GM19467 (cell line): Measurements from ENCODE around the gene MAGIX.
"Not testable (repeated sequence)": the region's sequence is repeated elsewhere in the genome, so short reads cannot be mapped to it uniquely, and the experiment has no call there.

Source experiments
- ATAC-seq: cut with Tn5 transposase; IDR thresholded peaks from one replicate; pipeline ENCODE4 v1.9.1; 2021; ENCODE audit warnings: mild to moderate bottlenecking, moderate library complexity; ENCODE audit not compliant: unreplicated experiment

MAGIX gene

DNA sequence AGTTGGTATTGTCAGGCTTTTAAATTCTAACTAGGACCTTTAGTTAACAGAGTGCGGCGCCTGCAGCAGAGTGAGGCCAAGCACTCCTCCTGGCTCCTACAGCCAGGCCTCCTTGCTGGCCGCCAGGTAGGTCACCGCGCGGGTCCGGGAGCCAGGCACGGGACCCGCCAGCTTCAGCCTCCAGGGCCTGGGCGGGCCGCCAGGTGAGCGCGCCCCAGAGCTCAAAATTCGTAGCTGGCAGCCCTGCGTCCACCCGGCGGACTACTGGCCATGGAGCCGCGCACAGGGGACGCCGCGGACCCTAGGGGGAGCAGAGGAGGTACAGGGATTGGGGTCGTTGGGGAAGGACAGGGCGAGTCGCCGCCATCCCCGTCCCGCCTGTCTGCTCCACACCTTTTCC lies at the start of gene MAGIX:
MAGIX (plus strand) TSS at position 139 of the 400 bp plus-strand sequence; CDS start at position 271, 132 bp downstream.
- no peak for ATAC-seq

DNA sequence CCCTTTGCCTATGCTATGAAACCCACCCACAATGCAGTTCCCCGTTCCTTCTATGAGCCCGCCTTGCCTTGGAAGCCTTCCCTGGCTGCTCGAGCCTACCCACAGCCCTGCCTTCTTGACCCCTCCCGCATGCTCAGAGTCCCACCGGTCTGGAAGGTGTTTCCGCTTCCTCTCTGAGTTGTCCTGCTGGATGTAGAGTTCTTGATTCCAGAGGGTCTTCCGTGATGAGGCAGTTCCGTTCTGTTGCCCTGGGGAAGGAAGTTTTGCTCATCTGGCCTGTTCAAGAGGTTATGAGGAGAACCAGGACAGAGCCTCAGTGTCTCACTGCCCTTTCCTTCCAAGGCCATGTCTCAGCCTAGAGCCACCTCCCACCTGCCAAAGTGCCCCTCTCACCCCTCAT lies 46.5 kb upstream of the MAGIX start:
- ATAC-seq: no peak

DNA sequence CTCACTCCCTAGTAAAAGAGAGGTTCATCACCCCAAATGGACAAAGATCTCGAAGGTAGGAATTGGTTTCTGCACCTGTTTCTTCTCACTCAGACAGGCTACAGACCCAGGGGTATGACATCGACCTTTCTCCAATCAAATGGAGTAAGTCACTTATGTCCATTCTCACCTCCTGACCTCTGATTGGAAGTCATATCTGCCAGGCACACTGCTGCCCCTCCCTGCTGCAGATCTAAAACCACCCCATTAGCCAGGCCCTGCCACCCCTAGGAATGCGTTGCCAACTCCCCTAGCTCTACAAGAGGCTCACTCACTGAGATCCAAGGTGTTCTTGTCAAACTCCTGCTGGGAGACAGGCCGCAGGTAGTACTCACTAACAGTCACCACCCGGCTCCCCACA lies 45.8 kb upstream of the MAGIX start:
- ATAC-seq: no peak

DNA sequence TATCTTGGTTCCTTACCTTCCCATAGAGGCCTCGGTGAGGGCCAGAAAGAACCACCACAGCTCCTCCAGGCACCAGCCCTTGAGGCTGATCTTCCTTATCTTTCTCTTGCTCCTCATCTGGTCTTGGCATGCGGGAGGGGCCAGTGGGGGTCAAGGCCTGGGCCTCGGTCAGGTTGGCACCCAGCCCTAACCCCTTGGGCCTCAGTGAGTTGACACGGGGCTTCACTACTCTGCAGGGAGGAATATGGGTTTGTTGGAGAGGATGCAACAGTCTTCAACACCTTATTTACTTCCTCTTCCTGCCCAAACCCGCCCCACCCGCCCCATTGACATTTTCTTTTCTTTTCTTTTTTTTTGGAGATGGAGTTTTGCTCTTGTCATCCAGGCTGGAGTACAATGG lies 45.0 kb upstream of the MAGIX start:
- no peak for ATAC-seq

DNA sequence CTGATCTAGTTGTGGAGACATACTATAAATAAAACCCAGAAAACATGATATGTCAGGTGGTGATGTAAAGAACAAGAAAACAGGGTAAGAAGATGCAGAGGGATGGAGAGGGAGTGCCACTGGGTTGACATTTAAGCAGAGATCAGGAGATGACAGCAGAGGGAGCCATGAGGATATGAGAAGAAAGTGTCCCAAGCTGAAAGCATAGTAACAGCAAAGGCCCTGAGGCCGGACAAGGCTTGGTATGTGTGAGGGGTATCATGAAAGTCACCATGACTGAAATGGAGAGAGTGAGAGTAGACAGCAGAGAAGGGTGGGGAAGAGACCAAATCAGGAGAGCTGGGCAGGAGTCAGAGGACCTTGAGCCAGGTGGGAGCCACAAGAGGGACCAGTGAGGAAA lies 42.5 kb upstream of the MAGIX start:
- ATAC-seq: no peak

DNA sequence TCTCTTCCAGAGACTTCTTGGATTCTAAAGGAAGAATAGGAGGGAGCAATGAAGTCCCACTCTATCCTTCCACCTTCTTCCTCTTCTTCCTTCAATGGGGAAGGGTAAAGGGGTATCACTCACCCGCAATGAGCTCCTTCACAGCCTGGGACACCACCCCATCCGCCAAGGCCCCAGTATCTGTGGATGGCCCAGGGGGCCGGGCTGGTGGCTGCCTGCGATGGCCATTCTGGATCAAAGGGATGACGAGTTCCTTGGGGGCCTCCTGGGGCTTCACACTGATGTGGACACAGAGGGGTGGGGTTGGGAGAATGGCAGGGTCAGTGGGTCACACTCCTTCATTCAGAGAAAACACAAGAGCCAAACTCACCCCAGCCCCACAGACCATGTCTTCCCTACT lies 40.1 kb upstream of the MAGIX start:
- no peak for ATAC-seq

DNA sequence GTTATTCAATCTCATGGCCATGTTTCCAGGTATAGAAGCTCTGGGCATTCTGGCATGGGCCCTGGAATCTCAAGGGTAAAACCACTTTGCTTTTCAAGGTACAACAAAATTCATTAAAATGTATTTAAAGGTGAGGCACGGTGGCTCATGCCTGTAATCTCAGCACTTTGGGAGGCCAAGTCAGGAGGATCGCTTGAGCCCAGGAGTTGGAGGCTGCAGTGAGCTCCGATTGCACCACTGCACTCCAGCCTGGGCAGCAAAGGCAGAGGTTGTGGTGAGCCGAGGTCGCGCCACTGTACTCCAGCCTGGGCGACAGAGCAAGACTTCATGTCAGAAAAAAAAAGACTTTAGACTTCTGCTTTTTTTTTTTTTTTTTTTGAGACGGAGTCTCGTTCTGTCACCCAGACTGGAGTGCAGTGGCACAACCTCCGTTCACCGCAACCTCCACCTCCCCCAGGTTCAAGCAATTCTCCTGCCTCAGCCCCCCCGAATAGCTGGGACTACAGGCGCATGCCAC lies 34.8 kb upstream of the MAGIX start:
- not testable (repeated sequence) for ATAC-seq

DNA sequence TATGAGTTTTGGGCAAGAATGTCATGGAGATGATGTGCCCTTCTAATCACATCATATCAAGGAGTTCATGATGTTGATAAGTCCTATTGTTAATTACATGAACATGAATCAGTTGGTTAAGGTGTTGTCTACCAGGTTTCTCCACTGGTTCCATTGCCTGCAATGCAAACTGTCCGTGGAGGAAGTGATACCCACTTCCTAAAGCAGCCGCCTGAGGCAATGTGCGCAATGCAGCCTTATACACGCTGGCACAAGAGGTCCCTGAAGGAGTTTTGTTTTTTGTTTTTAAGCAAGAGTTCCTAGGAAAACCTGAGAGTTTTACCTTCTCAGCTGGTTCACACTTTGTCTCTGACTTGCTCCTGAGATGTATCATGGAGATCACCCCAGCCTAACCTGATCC lies 33.1 kb upstream of the MAGIX start:
- no peak for ATAC-seq

DNA sequence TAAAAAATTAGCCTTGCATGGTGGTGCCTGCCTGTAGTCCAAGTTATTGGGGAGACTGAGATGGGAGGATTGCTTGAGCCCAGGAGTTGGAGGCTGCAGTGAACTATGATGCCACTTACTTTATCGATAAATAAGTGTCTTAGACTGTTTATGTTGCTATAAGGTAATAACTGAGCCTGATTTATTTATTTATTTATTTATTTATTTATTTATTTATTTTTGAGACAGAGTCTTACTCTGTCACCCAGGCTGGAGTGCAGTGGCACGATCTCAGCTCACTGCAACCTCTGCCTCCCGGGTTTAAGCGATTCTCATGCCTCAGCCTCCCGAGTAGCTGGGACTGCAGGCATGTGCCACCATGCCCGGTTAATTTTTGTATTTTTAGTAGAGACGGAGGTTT lies 30.3 kb upstream of the MAGIX start:
- ATAC-seq: not testable (repeated sequence)

DNA sequence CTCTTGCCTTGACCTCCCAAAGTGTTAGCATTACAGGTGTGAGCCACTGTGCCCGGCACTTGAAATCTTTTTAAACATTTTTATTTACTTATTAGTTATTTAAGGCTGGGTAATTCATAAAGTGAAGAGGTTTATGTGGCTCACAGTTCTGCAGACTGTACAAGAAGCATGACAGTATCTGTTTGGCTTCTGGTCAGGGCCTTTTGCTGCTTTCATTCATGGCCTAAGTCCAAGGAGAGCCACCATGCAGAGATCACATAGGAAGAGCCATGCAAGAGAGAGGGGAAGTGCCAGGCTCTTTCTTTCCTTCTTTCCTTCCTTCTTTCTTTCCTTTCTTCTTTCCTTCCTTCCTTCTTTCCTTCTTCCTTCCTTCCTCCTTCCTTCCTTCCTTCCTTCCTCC lies 28.8 kb upstream of the MAGIX start:
- no peak for ATAC-seq

DNA sequence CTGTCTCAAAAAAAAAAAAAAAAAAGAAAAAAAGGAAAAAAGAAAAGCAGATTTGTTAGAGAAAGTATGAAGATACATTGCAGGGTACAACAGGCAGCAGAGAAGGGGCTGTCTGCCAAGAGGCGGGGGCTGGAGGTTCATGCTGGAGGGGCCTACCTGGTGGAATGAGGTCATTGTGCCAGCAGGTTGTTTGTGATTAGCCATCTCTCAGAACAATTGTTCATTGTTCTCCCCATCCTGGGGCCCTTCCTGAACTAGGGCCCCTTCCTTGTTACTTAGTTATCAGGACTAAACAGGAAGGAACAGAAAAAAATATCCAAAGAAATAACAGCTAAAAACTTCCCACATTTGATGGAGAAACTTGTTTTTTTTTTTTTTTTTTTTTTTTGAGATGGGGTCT lies 25.1 kb upstream of the MAGIX start:
- no peak for ATAC-seq

DNA sequence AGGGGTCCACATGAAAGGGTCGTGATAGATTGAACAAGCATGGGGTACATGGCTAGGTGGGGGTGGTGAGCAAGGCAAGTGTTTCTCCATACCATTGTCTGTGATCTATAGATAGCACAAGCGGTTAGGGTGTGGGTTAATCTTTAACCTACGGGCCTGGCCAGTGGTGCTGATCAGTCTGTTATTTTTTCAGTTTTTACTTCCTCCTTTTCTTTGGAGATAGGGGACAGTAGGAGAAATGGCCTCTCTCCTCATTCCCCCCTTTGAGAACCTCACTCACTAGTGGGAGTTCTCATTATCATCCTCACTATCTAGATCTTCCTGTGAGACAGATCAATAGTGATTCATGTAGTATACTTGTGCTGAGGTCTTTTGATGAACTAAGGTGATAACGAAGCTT lies 22.8 kb upstream of the MAGIX start:
- no peak for ATAC-seq

DNA sequence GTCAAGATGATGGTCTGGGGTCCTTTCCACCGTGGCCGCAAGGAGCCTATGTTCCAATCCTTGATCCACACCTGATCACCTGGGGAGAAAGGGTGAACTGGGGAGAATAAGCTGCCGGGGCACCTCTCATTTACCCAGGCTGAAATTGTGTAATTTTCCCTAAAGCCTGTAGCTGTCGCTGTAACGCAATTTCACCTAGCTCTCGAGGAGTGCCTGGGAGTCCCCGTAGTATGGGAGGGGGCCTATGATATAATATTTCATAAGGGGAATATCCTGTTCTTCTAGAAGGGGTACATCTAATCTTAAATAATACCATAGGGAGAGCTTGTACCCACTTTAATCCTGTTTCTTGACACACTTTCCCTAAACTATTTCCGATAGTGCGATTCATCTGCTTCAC lies 20.3 kb upstream of the MAGIX start:
- not testable (repeated sequence) for ATAC-seq

DNA sequence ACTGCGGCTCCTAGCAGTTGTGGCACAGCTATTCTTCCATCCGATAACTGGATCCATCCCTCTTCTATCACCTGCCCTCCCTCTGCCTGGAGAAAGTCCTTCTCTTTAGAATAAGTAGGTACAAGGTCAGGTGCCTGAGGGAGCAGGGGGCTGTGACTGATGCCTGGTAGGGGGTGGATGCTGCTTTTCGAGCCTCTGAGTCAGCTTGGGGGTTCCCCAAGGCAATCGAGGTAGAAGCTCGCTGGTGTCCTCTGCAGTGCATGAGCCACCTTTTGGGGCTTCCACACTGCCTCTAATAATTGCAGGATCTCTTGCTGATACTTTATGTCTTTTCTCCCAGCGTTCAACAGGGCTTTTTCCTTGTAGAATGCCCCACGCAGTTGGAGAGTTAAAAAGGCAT lies 19.4 kb upstream of the MAGIX start:
- not testable (repeated sequence) for ATAC-seq

DNA sequence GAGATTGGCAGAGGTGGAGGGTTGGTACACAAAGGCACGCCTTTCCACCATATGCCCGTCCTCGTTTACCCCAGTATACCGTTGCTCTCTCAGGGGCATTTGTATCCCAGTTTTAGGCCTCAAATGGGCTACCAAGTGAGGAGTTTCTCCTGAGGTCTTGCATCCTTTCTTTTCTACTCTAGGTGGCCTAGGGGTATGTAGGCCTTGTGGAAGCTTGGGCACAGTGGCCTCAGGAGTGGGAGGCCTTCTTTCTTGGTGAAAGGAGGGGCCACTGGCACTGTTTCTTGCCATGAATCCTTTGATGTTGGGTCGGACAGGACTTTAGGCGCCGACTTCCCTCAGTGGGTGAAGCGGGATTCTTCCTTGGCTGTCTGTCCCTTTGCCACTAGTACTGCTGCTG lies 15.3 kb upstream of the MAGIX start:
- ATAC-seq: no peak

DNA sequence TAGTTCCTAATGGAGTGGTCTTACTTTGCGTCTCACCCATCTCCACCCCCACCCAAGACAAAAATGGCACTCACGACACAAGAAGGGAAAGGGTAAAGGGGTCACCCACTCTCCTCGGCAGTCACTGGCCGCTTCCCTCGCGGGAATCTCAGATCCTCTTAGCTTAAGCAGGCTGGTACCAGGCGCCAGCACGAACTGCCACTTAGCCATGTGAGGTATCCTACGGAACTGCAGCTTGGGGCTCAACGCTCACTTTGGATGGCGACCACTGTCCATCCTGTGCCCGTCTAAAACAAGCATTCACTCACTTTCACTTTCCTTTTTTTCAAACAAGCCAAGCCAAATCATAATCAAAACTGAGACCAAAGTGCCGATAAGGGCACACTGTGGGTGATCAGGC lies 14.6 kb upstream of the MAGIX start:
- no peak for ATAC-seq

DNA sequence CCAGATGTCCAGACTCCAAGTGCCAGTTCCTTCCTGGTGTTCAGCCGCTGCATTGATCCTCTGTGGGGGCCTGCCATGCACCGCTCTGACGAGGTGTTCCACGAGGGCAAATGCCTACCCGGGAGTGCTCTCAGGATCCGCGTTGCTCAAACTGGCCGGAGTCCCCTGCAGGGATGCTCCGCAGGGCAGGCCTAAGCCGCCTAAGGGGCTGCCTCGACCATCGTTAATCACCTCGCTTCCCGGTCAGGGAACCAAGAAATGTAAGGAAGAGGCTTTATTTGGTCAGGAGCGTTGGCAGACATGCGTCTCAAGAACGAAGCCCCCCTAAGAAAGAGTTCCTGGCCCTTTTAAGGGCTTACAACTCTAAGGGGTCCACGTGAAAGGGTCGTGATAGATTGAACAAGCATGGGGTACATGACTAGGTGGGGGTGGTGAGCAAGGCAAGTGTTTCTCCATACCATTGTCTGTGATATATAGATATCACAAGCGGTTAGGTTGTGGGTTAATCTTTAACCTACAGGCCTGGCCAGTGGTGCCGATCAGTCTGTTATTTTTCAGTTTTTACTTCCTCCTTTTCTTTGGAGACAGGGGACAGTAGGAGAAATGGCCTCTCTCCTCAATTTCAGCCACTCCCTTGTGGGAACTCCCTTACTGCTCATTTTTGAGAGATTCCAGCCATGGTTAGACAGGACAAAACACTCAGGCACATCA lies 14.0 kb upstream of the MAGIX start:
- ATAC-seq: not testable (repeated sequence)

DNA sequence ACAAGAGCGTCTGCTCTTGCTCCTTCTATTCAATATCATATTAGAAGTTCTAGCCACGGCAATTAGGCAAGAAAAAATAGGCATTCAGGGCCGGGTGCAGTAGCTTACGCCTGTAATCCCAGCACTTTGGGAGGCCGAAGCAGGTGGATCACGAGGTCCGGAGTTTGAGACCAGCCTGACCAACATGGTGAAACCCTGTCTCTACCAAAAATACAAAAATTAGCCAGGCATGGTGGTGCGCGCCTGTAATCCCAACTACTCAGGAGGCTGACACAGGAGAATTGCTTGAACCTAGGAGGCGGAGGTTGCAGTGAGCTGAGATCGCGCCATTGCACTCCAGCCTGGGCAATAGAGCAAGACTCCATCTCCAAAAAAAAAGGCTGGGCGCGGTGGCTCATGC lies 13.3 kb upstream of the MAGIX start:
- ATAC-seq: not testable (repeated sequence)

DNA sequence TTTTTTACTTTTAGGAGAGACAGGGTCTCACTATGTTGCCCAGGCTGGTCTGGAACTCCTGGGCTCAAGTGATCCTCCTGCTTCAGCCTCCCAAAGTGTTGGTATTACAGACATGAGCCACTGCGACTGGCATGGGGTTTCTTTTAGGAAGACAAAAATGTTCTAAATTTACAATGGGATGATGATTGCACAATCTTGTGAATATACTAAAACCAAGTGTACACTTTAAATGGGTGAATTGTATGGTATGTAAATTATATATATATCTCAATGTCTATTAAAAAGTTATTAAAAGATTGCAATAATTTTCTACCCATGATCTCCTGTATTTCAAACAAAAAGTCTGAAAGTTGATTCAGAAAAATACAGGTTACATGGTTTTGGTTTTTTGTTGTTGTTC lies 9.1 kb upstream of the MAGIX start:
- ATAC-seq: no peak

DNA sequence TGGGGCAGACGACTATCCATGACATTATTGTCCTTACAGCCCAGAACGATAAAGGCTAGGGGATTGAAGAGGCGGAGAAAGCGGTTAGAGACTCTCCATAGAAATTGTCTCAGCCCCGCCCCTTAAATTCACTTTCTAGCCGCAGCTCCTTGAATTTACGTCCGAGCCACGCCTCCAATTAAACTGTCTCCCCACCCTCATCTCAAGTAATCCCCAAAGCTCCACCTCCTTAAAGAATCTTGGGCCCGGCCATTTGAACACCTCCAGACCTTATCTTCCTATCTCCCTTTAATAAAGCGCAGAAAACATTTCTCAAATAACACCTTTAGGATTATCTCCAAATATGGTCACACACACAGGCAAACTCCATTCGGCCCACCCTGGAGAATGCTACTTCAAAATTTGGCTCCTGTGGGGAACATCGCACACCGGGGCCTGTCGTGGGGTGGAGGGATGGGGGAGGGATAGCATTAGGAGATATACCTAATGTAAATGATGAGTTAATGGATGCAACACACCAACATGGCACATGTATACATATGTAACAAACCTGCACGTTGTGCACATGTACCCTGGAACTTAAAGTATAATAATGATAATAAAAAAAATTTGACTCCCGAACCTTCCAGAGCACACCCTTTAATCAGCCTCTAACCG lies 7.2 kb upstream of the MAGIX start:
- no peak for ATAC-seq

DNA sequence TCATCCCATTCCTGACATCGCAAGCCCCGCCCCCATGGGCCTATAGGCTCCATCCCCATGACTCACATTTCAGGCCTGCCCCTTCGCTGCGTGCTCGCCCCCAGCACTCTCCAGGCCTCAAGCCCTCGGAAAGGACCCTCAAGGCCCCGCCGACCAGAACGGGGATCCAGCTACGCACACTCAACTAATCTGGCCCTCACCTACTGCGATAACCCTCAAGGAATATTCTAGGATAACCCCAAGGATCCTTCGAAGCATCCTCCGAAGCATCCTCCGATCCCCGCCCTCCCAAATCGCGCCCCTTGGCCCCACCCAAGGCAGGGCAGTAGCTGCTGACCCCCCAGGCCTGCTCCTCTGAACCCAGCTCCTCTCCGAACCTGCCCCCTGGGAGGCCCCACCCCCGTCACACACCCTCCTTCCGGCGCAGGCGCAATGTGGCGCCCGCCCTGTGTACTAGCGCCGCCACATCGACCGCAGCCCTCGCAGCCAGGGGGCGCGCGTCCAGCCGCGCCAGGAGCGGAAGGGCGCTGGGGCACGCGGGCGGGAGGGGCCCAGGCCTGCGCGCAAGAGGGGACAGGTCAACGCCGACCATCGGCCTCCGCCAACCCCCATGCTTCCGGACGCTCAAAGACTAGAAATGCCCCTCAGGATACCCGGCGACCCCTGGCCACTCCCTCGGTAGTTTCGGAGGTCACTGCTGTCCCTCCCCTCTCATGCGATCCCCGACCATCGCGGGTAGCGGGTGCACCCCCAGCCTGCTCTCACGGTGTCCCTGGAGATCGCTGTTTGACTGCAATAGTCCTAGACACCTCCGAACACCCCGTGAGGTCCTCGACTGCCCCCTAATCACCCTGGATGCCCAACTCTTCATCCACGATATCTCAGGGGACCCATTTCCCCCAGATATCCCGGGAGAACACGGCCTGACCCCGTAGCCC lies 6.4 kb upstream of the MAGIX start:
- peak; percentile 83 for ATAC-seq
